Measurements from ENCODE around the gene VSTM4.

GRCh38 chr10:49079499-49079898 is 35.8 kb downstream of the VSTM4 start:
- TF ChIP-seq, protein P1, sequence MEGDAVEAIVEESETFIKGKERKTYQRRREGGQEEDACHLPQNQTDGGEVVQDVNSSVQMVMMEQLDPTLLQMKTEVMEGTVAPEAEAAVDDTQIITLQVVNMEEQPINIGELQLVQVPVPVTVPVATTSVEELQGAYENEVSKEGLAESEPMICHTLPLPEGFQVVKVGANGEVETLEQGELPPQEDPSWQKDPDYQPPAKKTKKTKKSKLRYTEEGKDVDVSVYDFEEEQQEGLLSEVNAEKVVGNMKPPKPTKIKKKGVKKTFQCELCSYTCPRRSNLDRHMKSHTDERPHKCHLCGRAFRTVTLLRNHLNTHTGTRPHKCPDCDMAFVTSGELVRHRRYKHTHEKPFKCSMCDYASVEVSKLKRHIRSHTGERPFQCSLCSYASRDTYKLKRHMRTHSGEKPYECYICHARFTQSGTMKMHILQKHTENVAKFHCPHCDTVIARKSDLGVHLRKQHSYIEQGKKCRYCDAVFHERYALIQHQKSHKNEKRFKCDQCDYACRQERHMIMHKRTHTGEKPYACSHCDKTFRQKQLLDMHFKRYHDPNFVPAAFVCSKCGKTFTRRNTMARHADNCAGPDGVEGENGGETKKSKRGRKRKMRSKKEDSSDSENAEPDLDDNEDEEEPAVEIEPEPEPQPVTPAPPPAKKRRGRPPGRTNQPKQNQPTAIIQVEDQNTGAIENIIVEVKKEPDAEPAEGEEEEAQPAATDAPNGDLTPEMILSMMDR (conservative IDR thresholded peaks at IDR 0.05; ENCODE audit: low read length), result no peak
- TF ChIP-seq EZH2phosphoT487 (IDR thresholded peaks at IDR 0.05; ENCODE audit: borderline replicate concordance, low read depth, low read length), result no peak
